ENCODE measurements around the gene LAMTOR4. TPM values are rescaled to one million over a fixed set of nuclear protein-coding genes. Genes with fewer than 3 reads are reported as not detected.
A peak's percentile ranks its signal among the peaks of the same experiment; 100 is the strongest.

Gene LAMTOR4
- total RNA-seq, 1 donor from 2014 or later, result 75.7 TPM

- TF ChIP-seq CTCF (IDR thresholded peaks at IDR 0.05), result no peak
- no peak overlapping the region for H3K27ac Mint-ChIP-seq (ENCODE audit: unreplicated experiment)
- H3K36me3 Mint-ChIP-seq (ENCODE audit: low read depth), result peaks cover 2% of the 10 kb centered on the region
- H3K4me1 Mint-ChIP-seq (ENCODE audit: low read depth), result peaks cover 28% of the 10 kb centered on the region
- H3K4me3 Mint-ChIP-seq (ENCODE audit: unreplicated experiment), result no peak overlapping the region
- H3K27me3 Mint-ChIP-seq (ENCODE audit: low read depth), result no peaks in the 10 kb centered on the region
- no peak for DNase-seq (ENCODE audit: low spot score)
- H3K9me3 Mint-ChIP-seq (ENCODE audit: low read depth), result no peaks in the 10 kb centered on the region
Observed at GRCh38 chr7:100124301-100125230, 24.2 kb upstream of the LAMTOR4 start.

- peak overlapping the region; percentile 99 for H3K4me3 Mint-ChIP-seq (ENCODE audit: unreplicated experiment)
- H3K4me1 Mint-ChIP-seq (ENCODE audit: low read depth), result peaks cover 23% of the 10 kb centered on the region
- H3K36me3 Mint-ChIP-seq (ENCODE audit: low read depth), result peaks cover 2% of the 10 kb centered on the region
- TF ChIP-seq CTCF (IDR thresholded peaks at IDR 0.05), result no peak
- H3K27ac Mint-ChIP-seq (ENCODE audit: unreplicated experiment), result peak overlapping the region; percentile 100
- DNase-seq (ENCODE audit: low spot score), result no peak
- no peaks in the 10 kb centered on the region for H3K27me3 Mint-ChIP-seq (ENCODE audit: low read depth)
- H3K9me3 Mint-ChIP-seq (ENCODE audit: low read depth), result no peaks in the 10 kb centered on the region
Observed at GRCh38 chr7:100126239-100126930, 22.3 kb upstream of the LAMTOR4 start.

GRCh38 chr7:100126931-100127865 is 21.5 kb upstream of the LAMTOR4 start, which contains the start of gene MBLAC1:
Gene MBLAC1, plus strand, starts transcription at chr7:100126967. Its CDS starts 429 bp downstream, at chr7:100127396.
- TF ChIP-seq CTCF (IDR thresholded peaks at IDR 0.05), result no peak
- peaks cover 21% of the 10 kb centered on the region for H3K4me1 Mint-ChIP-seq (ENCODE audit: low read depth)
- H3K27ac Mint-ChIP-seq (ENCODE audit: unreplicated experiment), result peak within 1 kb of the TSS; percentile 100
- peak within 1 kb of the TSS; percentile 99 for H3K4me3 Mint-ChIP-seq (ENCODE audit: unreplicated experiment)
- no peak for DNase-seq (ENCODE audit: low spot score)
- no peaks in the 10 kb centered on the region for H3K27me3 Mint-ChIP-seq (ENCODE audit: low read depth)
- peaks cover 2% of the 10 kb centered on the region for H3K36me3 Mint-ChIP-seq (ENCODE audit: low read depth)
- H3K9me3 Mint-ChIP-seq (ENCODE audit: low read depth), result no peaks in the 10 kb centered on the region

- no peaks in the 10 kb centered on the region for H3K27me3 Mint-ChIP-seq (ENCODE audit: low read depth)
- TF ChIP-seq CTCF (IDR thresholded peaks at IDR 0.05), result no peak
- peak overlapping the region; percentile 99 for H3K4me3 Mint-ChIP-seq (ENCODE audit: unreplicated experiment)
- peak overlapping the region; percentile 82 for H3K27ac Mint-ChIP-seq (ENCODE audit: unreplicated experiment)
- H3K36me3 Mint-ChIP-seq (ENCODE audit: low read depth), result no peaks in the 10 kb centered on the region
- no peak for DNase-seq (ENCODE audit: low spot score)
- H3K4me1 Mint-ChIP-seq (ENCODE audit: low read depth), result peaks cover 21% of the 10 kb centered on the region
- no peaks in the 10 kb centered on the region for H3K9me3 Mint-ChIP-seq (ENCODE audit: low read depth)
Observed at GRCh38 chr7:100127866-100128636, 20.7 kb upstream of the LAMTOR4 start.
